Superior temporal gyrus (tissue), 1 donor: Measurements from ENCODE around the gene ENAH.
"Not testable (repeated sequence)": the region's sequence is repeated elsewhere in the genome, so short reads cannot be mapped to it uniquely, and the experiment has no call there.

ENCODE experiments used
- DNase-seq: peaks from one replicate; pipeline ENCODE4 v3.0.0-alpha.2; 2016; ENCODE audit errors: extremely low spot score

Gene ENAH

GRCh38 chr1:225652729-225653462, at the start of gene ENAH:
ENAH (minus strand) TSS chr1:225653123; CDS start chr1:225652690, 433 bp downstream.
- DNase-seq = peak; percentile 79

DNA sequence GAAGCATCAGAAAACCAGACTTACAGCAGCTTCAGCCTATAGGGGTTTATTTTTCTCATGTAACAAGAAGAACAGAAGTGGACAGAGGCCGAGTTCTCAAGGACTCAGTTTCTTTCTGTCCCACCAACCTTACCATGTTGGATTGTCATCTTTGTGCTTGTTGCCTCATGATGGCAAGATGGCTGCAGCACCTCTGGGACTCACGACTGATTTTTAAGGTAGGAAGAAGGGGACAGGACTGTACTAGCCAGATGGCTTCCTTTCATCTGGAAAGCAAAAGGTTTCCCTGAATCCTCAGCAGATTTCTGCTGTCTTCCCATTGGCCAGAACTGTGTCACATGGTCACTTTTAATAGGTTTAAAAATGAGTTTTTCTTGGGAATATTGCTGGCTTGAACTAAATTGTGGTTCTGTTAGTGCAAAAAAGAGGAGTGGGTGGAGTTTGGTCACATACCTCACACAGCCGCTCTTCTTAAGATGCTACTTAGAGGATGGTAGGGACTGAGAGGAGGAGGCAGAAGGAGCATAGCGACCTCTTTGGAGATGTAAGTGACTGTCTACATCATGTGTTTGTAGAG, 48.1 kb upstream of the ENAH start:
- no peak for DNase-seq

- DNase-seq = no peak
These were observed 47.4 kb upstream of the ENAH start for GRCh38 chr1:225700164-225700821.

- no peak for DNase-seq
These were observed 46.4 kb upstream of the ENAH start for GRCh38 chr1:225699336-225699735.

DNA sequence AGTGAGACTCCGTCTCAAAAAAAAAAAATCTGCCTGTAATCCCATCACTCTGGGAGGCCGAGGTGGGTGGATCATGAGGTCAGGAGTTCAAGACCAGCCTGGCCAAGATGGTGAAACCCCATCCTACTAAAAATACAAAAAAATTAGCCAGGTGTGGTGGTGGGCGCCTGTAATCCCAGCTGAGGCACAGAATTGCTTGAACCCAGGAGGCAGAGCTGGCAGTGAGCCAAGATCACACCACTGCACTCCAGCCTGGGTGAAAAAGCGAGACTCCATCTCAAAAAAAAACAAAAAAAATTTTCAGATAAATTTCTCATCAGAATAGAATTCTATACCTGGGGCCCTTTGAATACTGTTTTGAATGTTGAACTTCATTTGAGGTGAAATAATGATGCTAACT, 45.3 kb upstream of the ENAH start:
- not testable (repeated sequence) for DNase-seq

- DNase-seq = no peak
These were observed 44.5 kb upstream of the ENAH start for GRCh38 chr1:225697428-225697827.

GRCh38 chr1:225695578-225696337, 42.8 kb upstream of the ENAH start:
- no peak for DNase-seq

DNA sequence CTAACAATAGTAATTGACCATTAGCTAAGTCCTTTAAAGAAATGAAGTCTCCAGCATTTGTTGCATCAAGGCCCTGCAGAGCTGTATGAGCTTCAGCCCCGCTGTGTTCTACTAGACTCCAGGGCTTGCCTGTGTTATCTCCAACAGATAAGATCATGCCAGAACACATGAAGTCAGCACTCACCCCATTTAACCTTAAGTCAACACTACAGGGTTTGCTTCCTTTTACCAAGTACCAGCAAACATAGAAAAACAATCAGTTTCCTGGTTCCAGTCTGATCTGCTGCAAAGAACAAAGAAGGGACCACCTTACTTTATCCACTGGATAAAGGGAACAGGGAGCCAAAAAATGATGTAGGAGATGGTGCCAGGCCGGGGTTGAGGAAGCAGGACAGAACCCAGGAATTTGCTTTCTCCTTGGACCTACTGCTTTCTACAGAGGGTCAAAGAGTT, 41.3 kb upstream of the ENAH start:
- DNase-seq = no peak

DNA sequence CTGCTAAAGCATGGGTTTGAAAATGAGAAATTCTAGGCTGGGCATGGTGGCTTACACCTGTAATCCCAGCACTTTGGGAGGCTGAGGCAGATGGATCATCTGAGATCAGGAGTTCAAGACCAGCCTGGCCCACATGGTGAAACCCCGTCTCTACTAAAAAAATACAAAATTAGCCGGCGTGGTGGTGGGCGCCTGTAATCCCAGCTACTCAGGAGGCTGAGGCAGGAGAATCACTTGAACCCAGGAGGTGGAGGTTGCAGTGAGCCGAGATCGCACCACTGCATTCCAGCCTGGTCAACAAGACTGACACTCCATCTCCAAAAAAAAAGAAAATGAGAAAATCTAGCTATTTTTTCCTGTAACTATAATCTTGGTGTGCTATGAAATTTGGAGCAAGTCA, 40.8 kb upstream of the ENAH start:
- DNase-seq = not testable (repeated sequence)

GRCh38 chr1:225693085-225693696, 40.3 kb upstream of the ENAH start:
- DNase-seq = no peak

GRCh38 chr1:225692517-225692879, 39.6 kb upstream of the ENAH start:
- no peak for DNase-seq

DNA sequence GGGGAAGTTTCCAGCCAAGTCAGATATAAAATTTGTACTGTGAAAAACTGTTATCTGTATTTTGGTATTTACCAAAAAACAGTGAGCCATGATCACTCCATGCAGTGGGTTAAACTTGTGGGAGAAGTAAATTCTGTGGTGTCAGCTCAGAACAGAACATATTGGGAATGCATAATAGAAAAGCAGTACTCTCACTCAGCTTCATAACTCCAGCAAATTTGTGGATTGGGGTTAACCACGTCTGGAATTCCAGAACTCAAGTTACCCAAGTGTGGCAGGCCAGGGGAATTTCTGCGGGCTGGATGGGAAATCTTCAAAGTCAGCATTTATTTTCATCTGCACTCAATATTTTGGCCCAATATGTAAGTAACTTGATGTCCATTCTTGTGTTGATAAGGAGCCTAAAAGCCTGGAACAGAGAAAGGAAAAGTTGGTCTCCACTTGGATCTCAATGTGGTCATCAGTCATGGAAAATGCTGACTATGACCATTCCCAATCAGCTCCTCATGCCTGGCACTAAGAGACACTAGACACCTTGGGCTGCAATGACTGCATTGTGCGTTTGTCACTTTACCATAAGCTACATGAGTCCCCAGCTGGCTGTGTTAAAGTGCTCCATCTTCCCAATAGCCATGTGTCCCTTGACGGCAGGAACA, 39.1 kb upstream of the ENAH start:
- no peak for DNase-seq

- no peak for DNase-seq
These were observed 38.5 kb upstream of the ENAH start for GRCh38 chr1:225691377-225691776.

- DNase-seq = no peak
These were observed 37.0 kb upstream of the ENAH start for GRCh38 chr1:225689882-225690459.

DNA sequence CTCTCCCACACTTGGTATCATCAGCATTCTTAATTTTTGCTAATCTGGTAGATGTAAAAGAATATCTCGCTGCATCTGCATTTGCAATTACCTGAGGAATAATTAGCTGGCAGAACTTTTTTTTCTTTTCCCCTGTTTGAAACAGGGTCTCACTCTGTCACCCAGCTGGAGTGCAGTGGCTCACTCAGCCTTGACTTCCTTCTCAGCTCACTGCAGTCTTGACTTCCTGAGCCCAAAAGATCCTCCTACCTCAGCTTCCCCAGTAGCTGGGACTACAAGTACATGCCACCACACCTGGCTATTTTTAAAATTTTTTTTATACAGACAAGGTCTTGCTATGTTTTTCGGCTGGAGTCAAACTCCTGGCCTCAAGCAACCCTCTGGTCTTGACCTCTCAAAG, 35.4 kb upstream of the ENAH start:
- no peak for DNase-seq

- DNase-seq = no peak
These were observed 32.7 kb upstream of the ENAH start for GRCh38 chr1:225685476-225686176.

GRCh38 chr1:225684741-225685140, 31.8 kb upstream of the ENAH start:
- no peak for DNase-seq

DNA sequence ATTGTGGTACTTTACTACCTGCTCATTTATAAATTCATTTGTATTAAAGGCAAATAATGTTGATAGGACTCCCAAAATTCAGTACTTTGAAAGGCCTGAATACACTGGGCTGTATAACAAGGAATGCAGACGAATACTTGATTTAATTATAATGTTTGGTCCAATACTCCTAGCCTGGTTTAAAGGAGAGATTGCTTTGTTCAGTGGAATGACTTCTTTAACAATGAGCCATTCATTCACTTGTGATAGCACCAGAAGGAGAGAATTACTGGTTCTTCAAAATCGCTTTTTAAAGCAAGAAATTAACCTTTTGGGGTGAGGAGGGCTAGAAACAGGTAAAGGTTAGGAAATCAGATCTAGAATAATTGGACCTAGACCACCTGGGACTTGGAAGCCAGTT, 28.3 kb upstream of the ENAH start:
- DNase-seq = no peak

- no peak for DNase-seq
These were observed 25.6 kb upstream of the ENAH start for GRCh38 chr1:225678545-225678944.

DNA sequence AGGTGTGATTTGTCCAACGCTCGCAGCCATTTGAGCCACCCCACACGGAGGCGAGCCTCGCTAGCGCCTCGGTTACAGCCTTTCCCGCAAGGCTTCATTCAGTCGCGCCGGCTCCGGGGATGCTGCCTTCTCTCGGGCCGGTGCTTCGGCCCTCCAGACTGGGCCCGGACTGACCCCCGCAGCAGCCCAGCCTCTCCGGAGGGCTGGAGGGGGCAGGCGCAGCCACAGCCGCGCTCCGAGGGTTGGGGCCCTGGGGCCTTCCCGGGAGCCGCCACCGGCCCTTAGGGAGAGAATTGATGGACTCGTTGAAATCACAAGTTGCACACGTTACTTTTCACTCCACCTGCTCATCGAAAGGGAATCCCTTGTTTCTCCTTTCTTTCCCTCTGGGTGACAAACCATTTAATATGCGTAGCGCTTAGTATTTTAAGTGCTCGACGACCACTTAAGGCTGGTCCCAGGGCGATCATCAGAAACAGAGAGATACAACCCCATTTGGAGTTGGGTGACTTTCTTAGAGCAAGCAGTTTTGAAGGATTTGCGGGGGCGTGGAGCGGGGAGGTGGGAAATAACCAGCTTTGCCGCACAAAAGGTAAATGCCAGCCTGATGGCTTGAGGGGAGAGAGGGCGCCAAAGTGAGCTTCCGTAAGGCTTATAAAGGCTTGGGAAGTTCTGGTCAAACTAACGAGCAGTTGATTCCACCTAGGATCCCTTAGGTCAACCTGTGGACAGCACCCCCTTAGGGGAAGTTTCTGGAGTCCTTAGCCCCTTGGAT, 24.6 kb upstream of the ENAH start:
- no peak for DNase-seq
